HG03135 (cell line): ENCODE measurements around the gene NCKAP5.

Source experiments
- ATAC-seq: cut with Tn5 transposase; IDR thresholded peaks from one replicate; pipeline ENCODE4 v1.9.1; 2021; ENCODE audit warnings: mild to moderate bottlenecking, moderate library complexity; ENCODE audit not compliant: unreplicated experiment

Gene NCKAP5

GRCh38 chr2:132665401-132666140 lies 902.7 kb downstream of the NCKAP5 start:
- no peak for ATAC-seq

GRCh38 chr2:132664096-132664495 lies 904.2 kb downstream of the NCKAP5 start:
- ATAC-seq: no peak

GRCh38 chr2:132662732-132663131 lies 905.5 kb downstream of the NCKAP5 start:
- ATAC-seq: no peak

GRCh38 chr2:132659331-132659730 lies 908.9 kb downstream of the NCKAP5 start:
- ATAC-seq: no peak

GRCh38 chr2:132656266-132656975 lies 911.8 kb downstream of the NCKAP5 start:
- ATAC-seq: no peak

GRCh38 chr2:132654968-132655367 lies 913.3 kb downstream of the NCKAP5 start:
- no peak for ATAC-seq

- ATAC-seq: no peak
Observed at GRCh38 chr2:132654335-132654734, 913.9 kb downstream of the NCKAP5 start.

GRCh38 chr2:132652474-132652873 lies 915.8 kb downstream of the NCKAP5 start:
- ATAC-seq: no peak

GRCh38 chr2:132651115-132652045 lies 916.9 kb downstream of the NCKAP5 start:
- ATAC-seq: no peak

- ATAC-seq: no peak
Observed at GRCh38 chr2:132646540-132647108, 921.6 kb downstream of the NCKAP5 start.

GRCh38 chr2:132645722-132646539 lies 922.3 kb downstream of the NCKAP5 start:
- ATAC-seq: no peak

- no peak for ATAC-seq
Observed at GRCh38 chr2:132645176-132645575, 923.1 kb downstream of the NCKAP5 start.

GRCh38 chr2:132642415-132642814 lies 925.8 kb downstream of the NCKAP5 start:
- ATAC-seq: no peak

- ATAC-seq: no peak
Observed at GRCh38 chr2:132641819-132642218, 926.4 kb downstream of the NCKAP5 start.

GRCh38 chr2:132640116-132640515 lies 928.1 kb downstream of the NCKAP5 start:
- ATAC-seq: no peak

GRCh38 chr2:132638313-132639040 lies 929.8 kb downstream of the NCKAP5 start:
- ATAC-seq: no peak

GRCh38 chr2:132636346-132636745 lies 931.9 kb downstream of the NCKAP5 start:
- ATAC-seq: no peak

- ATAC-seq: no peak
Observed at GRCh38 chr2:132633635-132634034, 934.6 kb downstream of the NCKAP5 start.

- ATAC-seq: no peak
Observed at GRCh38 chr2:132632000-132632649, 936.1 kb downstream of the NCKAP5 start.
